Natural killer cell (primary cell): Measurements from ENCODE around the gene PLEKHN1. TPM values are rescaled to one million over a fixed set of nuclear protein-coding genes. Genes with fewer than 3 reads are reported as not detected.

ENCODE experiments used
- ATAC-seq, 3 donors: fragments of 150-1000 bp in 2 of 3; fragments of 200-7000 bp in 1 of 3; cut with Tn5 transposase; 1 replicate in 1 of 3; 2 replicates in 2 of 3; pipeline ENCODE4 v1.10.0; 2021; ENCODE audit warnings: mild to moderate bottlenecking in 2 of 3, moderate library complexity in 2 of 3
- DNase-seq, 2 donors: peaks; one replicate each; pipeline versions ENCODE4 v3.0.0 to v3.0.0-alpha.2; 2013 to 2021; ENCODE audit warnings: mixed read lengths in 1 of 2
- H3K27ac ChIP-seq: one replicate; pipeline ENCODE4 v1.5.1; 2013; ENCODE audit warnings: mild to moderate bottlenecking, low read length
- H3K27me3 ChIP-seq: one replicate; pipeline ENCODE4 v1.6.1; 2013; ENCODE audit warnings: low read length; ENCODE audit not compliant: control insufficient read depth, insufficient read depth
- H3K36me3 ChIP-seq: one replicate; pipeline ENCODE4 v1.6.1; 2013; ENCODE audit warnings: low read length; ENCODE audit not compliant: control insufficient read depth, insufficient read depth
- H3K4me1 ChIP-seq: one replicate; pipeline ENCODE4 v1.6.1; 2013; ENCODE audit warnings: low read length; ENCODE audit not compliant: control insufficient read depth, insufficient read depth
- H3K4me3 ChIP-seq: one replicate; pipeline ENCODE4 v1.5.1; 2013; ENCODE audit warnings: low read length
- H3K9me3 ChIP-seq: one replicate; pipeline ENCODE4 v1.6.1; 2013; ENCODE audit warnings: low read length; ENCODE audit not compliant: control insufficient read depth, insufficient read depth
- H3K27ac Mint-ChIP-seq, 2 donors: one replicate each; pipeline ENCODE4 v1.8.0; 2022; ENCODE audit warnings: mild to moderate bottlenecking in 2 of 2, mixed read lengths in 2 of 2, moderate library complexity in 1 of 2
- H3K27me3 Mint-ChIP-seq, 2 donors: one replicate each; pipeline ENCODE4 v1.8.0; 2022; ENCODE audit warnings: low read depth in 2 of 2, mixed read lengths in 2 of 2
- H3K36me3 Mint-ChIP-seq: one replicate; pipeline ENCODE4 v1.8.0; 2022; ENCODE audit warnings: mixed read lengths
- H3K4me1 Mint-ChIP-seq, 2 donors: one replicate each; pipeline ENCODE4 v1.8.0; 2022; ENCODE audit warnings: mixed read lengths in 2 of 2
- H3K4me3 Mint-ChIP-seq: one replicate; pipeline ENCODE4 v1.8.0; 2022; ENCODE audit warnings: mild to moderate bottlenecking, moderate library complexity, mixed read lengths
- H3K9me3 Mint-ChIP-seq, 2 donors: one replicate each; pipeline ENCODE4 v1.8.0; 2022; ENCODE audit warnings: mixed read lengths in 2 of 2
- CTCF ChIP-seq: fragments of 200-600 bp; IDR thresholded peaks from one replicate; pipeline ENCODE4 v1.8.0; 2022; ENCODE audit warnings: antibody characterized with exemption
- WGBS: methylation state at CpG from one replicate; pipeline ENCODE4 v1.1.7; 2013; ENCODE audit warnings: missing lambda C conversion rate; ENCODE audit not compliant: insufficient coverage; 5-methylcytosine and 5-hydroxymethylcytosine counted together
- intact Hi-C: fragments of 100-400 bp; cut with micrococcal nuclease; formaldehyde crosslinking; loops from one replicate; pipeline ENCODE4 v1.14.2; 2022
- total RNA-seq, 4 donors: library from RNA; stranded (reverse); fragments of 120-200 nt in 1 of 4; gene quantifications; one replicate each; pipeline versions ENCODE4 v1.2.3 to v1.2.4, GENCODE V29; 2013 to 2022

The PLEKHN1 gene
- total RNA-seq, 3 donors from 2014 or later (not counting 1 experiment from before 2014, with no cell fraction given): 1.3 to 1.9 (median 1.3) TPM

- Mint-ChIP-seq H3K9me3 (no peaks in the 10 kb centered on the region), H3K36me3 (no peaks in the 10 kb centered on the region), H3K4me1 (peaks cover 20 to 23% of the 10 kb centered on the region in 2 donors), H3K27me3 (peaks cover 11 to 31% of the 10 kb centered on the region in 2 donors), H3K27ac (peak overlapping the region; percentile 43 to 78), H3K4me3 (peak overlapping the region; percentile 65)
- ATAC-seq (no peak), DNase-seq (no peak)
- WGBS: 55% methylated on average over 7 of the region's 7 CpGs
- Histone ChIP-seq H3K4me3 (no peak overlapping the region), H3K9me3 (no peaks in the 10 kb centered on the region), H3K27me3 (peaks cover 27% of the 10 kb centered on the region), H3K27ac (no peak overlapping the region), H3K36me3 (no peaks in the 10 kb centered on the region), H3K4me1 (peaks cover 46% of the 10 kb centered on the region)
- intact Hi-C loops: no loop called here
- no peak for TF ChIP-seq CTCF
Measured at GRCh38 chr1:1004420-1004779, 38.1 kb downstream of the PLEKHN1 start.

- no peak for DNase-seq
- Mint-ChIP-seq H3K9me3 (no peaks in the 10 kb centered on the region), H3K4me3 (peak overlapping the region; percentile 68), H3K27me3 (peaks cover 11 to 31% of the 10 kb centered on the region in 2 donors), H3K4me1 (peaks cover 20 to 23% of the 10 kb centered on the region in 2 donors), H3K27ac (peak overlapping the region; percentile 43 to 78), H3K36me3 (no peaks in the 10 kb centered on the region)
- no peak overlapping the region for H3K27ac ChIP-seq
- peaks cover 25% of the 10 kb centered on the region for H3K27me3 ChIP-seq
- H3K9me3 ChIP-seq: no peaks in the 10 kb centered on the region
- H3K4me1 ChIP-seq: peaks cover 49% of the 10 kb centered on the region
- ATAC-seq: peak; percentile 2 to 8 (median 4)
- TF ChIP-seq CTCF: no peak
- intact Hi-C loops: no loop called here
- no peak overlapping the region for H3K4me3 ChIP-seq
- WGBS: 12% methylated on average over 21 of the region's 21 CpGs
- H3K36me3 ChIP-seq: no peaks in the 10 kb centered on the region
Measured at GRCh38 chr1:1004780-1005697, 38.8 kb downstream of the PLEKHN1 start.

- Mint-ChIP-seq H3K4me3 (no peak overlapping the region), H3K4me1 (peaks cover 17 to 19% of the 10 kb centered on the region in 2 donors), H3K36me3 (no peaks in the 10 kb centered on the region), H3K27ac (no peak overlapping the region), H3K27me3 (peaks cover 11 to 29% of the 10 kb centered on the region in 2 donors), H3K9me3 (no peaks in the 10 kb centered on the region)
- H3K27me3 ChIP-seq: peaks cover 21% of the 10 kb centered on the region
- WGBS: 87% methylated on average over 23 of the region's 23 CpGs
- TF ChIP-seq CTCF: no peak
- DNase-seq (no peak), ATAC-seq (no peak)
- H3K9me3 ChIP-seq: no peaks in the 10 kb centered on the region
- intact Hi-C loops: no loop called here
- H3K4me1 ChIP-seq: peaks cover 45% of the 10 kb centered on the region
- no peak overlapping the region for H3K27ac ChIP-seq
- no peaks in the 10 kb centered on the region for H3K36me3 ChIP-seq
- H3K4me3 ChIP-seq: no peak overlapping the region
Measured at GRCh38 chr1:1005774-1006304, 39.6 kb downstream of the PLEKHN1 start.
